Skeletal muscle satellite cell (primary cell): ENCODE results near the gene AHCTF1.
"Not testable (repeated sequence)": the region's sequence is repeated elsewhere in the genome, so short reads cannot be mapped to it uniquely, and the experiment has no call there.

ENCODE experiments used
- H3K27me3 ChIP-seq: 2 replicates; pipeline ENCODE4 v1.7.0; 2013; ENCODE audit warnings: low read length; ENCODE audit not compliant: control insufficient read depth, insufficient read depth
- H3K36me3 ChIP-seq: 2 replicates; pipeline ENCODE4 v1.7.0; 2013; ENCODE audit warnings: mild to moderate bottlenecking, control low read depth, low read length; ENCODE audit not compliant: insufficient read depth
- H3K4me1 ChIP-seq: 2 replicates; pipeline ENCODE4 v1.7.0; 2013; ENCODE audit warnings: low read length; ENCODE audit not compliant: control insufficient read depth, insufficient read depth
- H3K4me2 ChIP-seq: 2 replicates; pipeline ENCODE4 v1.7.0; 2013; ENCODE audit warnings: mild to moderate bottlenecking, low read length
- H3K4me3 ChIP-seq: 2 replicates; pipeline ENCODE4 v1.7.0; 2013; ENCODE audit warnings: low read length
- H3K9ac ChIP-seq: 2 replicates; pipeline ENCODE4 v1.7.0; 2013; ENCODE audit warnings: mild to moderate bottlenecking, low read depth, low read length, moderate library complexity
- H3K9me3 ChIP-seq: replicated peaks from 2 replicates; pipeline ENCODE4 v1.7.0; 2013; ENCODE audit warnings: mild to moderate bottlenecking, control low read depth, low read length

Gene AHCTF1

DNA sequence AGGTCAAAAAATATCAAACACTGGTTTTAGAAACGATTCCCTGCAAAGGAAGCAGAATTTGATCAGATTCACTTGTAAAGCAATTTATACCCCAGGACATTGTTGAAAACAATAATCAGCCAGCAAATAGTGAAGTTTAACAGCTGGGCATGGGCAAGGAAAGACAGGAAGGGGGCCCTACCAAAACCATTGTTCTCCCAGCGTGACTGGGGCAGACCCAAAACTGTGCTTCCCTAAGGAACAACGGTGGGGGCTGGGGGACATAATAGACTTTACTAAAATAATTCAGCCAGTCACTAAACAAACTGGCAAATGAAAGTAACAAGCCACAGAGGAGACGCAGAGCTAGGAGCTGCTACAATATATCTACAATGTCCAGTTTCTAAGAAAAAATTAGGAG is 100.2 kb downstream of the AHCTF1 start:
- Histone ChIP-seq H3K9ac (no peak overlapping the region), H3K4me1 (no peaks in the 10 kb centered on the region), H3K4me3 (no peak overlapping the region), H3K4me2 (no peak overlapping the region), H3K36me3 (no peaks in the 10 kb centered on the region), H3K9me3 (no peaks in the 10 kb centered on the region), H3K27me3 (no peaks in the 10 kb centered on the region)

DNA sequence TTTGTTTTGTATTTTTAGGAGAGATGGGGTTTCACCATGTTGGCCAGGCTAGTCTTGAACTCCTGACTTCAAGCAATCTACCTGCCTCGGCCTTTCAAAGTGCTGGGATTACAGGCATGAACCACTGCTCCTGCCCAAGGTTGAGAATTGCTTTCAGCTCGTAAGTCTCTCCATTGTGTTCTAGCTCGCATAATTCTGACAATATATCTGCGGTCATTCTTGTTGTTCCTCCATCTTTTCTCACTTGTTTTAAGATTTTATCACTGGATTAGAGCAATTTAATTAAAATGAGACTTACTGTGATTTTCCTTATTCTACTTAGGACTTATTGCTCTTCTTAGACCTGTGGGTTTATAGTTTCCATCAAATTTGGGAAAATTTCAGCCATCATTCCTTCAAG is 102.9 kb downstream of the AHCTF1 start:
- H3K9me3 ChIP-seq: no peaks in the 10 kb centered on the region
- H3K4me3 ChIP-seq: no peak overlapping the region
- H3K4me1 ChIP-seq: no peaks in the 10 kb centered on the region
- H3K27me3 ChIP-seq: no peaks in the 10 kb centered on the region
- H3K4me2 ChIP-seq: no peak overlapping the region
- H3K9ac ChIP-seq: no peak overlapping the region
- H3K36me3 ChIP-seq: no peaks in the 10 kb centered on the region

DNA sequence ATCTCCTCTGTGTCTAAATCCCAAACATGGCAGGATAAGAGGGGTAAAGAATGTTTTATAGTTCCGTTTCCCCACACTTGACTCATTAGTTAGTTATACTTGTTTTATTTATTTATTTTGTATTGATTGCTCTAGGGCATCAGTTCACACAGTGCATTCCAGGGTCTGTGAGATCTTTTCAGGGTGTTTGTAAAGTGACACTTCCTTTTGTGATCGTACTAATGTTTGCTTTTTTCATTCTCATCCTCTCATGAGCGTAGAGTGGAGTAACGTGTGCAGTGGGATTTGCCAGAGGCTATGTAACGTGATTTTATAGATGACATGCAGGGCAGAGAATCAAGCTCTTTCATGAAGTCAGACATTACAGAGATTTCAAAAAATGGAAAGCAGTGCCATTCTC is 104.4 kb downstream of the AHCTF1 start:
- Histone ChIP-seq H3K36me3 (no peaks in the 10 kb centered on the region), H3K4me1 (no peaks in the 10 kb centered on the region), H3K9me3 (no peaks in the 10 kb centered on the region), H3K4me3 (no peak overlapping the region), H3K4me2 (no peak overlapping the region), H3K9ac (no peak overlapping the region), H3K27me3 (no peaks in the 10 kb centered on the region)

DNA sequence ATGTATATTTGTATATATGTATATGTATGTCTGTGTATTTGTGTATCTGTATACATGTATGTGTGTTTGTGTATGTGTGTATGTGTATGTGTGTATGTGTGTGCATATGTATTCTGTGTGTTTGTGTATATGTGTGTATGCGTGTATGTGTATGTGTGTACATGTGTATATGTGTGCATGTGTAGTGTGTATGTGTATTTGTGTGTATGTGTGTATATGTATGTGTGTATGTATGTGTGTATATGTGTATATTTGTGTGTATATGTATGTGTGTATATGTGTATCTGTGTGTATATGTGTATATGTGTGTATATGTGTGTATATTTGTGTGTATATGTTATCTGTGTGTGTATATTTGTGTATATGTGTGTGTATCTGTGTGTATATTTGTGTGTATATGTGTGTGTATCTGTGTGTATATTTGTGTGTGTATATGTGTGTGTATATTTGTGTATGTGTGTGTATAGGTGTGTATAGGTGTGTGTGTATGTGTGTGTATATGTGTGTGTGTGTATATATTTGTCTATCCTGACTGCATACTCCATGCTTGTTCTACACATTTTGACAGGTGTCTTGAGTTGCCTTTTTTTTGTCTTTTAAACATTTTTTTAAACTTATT is 106.1 kb downstream of the AHCTF1 start:
- Histone ChIP-seq H3K4me1 (no peaks in the 10 kb centered on the region), H3K4me3 (no peak overlapping the region), H3K9ac (no peak overlapping the region), H3K36me3 (no peaks in the 10 kb centered on the region), H3K9me3 (no peaks in the 10 kb centered on the region), H3K27me3 (peaks cover 8% of the 10 kb centered on the region), H3K4me2 (no peak overlapping the region)

DNA sequence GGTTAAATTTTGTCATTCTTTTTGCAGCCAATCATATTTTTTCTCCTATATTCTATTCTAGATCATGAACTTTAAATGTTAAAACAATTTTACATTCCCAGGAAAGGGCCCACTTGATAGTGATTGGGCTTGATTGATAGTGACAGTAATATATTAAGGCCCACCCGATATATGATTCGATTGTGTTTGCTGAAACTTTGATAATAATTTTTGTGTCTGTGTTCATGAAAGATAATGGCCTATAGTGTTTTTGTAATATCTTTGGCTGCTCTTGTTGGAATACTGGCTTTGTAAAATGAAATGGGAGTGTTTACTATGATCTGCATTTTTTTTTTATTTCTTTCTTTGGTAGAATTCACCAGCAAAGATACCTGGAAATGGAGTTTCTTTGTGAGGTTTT is 107.2 kb downstream of the AHCTF1 start:
- H3K27me3 ChIP-seq: peaks cover 16% of the 10 kb centered on the region

DNA sequence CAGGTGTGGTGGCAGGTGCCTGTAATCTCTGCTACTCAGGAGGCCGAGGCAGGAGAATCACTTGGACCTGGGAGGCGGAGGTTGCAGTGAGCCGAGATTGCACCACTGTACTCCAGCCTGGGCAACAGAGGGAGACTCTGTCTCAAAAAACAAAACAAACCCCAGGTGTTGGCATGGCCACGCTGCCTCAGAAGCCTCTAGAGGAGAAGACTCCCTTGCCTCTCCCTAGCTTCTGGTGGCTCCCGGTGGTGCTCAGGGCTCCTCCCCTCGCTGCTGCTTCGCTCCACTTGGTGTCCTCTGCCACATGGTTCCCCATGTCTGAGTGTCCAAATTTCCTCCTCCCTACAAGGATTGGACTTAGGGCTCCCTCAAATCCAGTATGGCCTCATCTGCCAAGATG is 109.6 kb downstream of the AHCTF1 start:
- not testable (repeated sequence) for H3K4me1 ChIP-seq, H3K4me3 ChIP-seq, H3K9me3 ChIP-seq, H3K9ac ChIP-seq, H3K36me3 ChIP-seq, H3K4me2 ChIP-seq
- peaks cover 21% of the 10 kb centered on the region for H3K27me3 ChIP-seq

More for the DNA sequence above, 107.2 kb downstream of the AHCTF1 start:
- Histone ChIP-seq H3K4me3 (no peak overlapping the region), H3K4me2 (no peak overlapping the region), H3K9me3 (no peaks in the 10 kb centered on the region), H3K36me3 (no peaks in the 10 kb centered on the region), H3K4me1 (no peaks in the 10 kb centered on the region), H3K9ac (no peak overlapping the region)

DNA sequence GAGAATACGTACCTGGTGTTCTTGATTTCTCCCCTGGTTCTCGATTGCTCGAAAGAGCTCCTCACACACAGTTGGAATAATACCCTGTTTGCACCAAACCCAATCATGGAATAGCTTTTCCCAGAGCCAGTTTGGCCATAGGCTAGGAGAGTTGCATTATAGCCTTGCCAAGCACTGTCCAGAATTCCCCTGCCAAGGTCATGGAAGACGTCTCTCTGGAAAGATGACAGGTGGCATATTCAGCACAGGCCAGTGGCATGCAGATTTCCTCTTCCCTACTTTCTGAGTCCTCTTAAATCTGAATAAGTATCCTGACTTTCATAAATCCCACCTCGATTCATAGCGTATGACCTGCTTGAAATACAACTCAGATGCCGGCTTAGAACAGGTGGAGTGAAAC is 111.1 kb downstream of the AHCTF1 start:
- H3K4me1 ChIP-seq: no peaks in the 10 kb centered on the region
- no peaks in the 10 kb centered on the region for H3K9me3 ChIP-seq
- peaks cover 23% of the 10 kb centered on the region for H3K27me3 ChIP-seq
- H3K36me3 ChIP-seq: no peaks in the 10 kb centered on the region
- H3K4me3 ChIP-seq: no peak overlapping the region
- H3K4me2 ChIP-seq: no peak overlapping the region
- no peak overlapping the region for H3K9ac ChIP-seq

DNA sequence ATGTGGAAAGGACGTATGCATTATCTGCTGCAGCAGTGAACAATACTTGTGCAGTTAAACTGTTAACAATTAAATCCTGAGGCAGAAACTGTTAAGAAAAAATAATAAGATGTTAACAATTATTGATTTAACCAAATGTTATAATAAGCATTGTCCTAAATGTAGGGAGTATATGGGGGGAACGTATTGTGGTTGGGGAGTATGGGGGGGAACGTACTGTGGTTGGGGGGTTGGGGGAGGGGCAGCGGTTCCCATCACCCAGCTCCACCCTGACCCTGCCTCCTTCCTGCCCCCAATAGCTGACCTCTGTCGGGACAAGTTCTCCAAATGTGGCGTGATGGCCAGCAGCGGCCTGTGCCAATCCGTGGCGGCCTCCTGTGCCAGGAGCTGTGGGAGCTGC is 114.0 kb downstream of the AHCTF1 start:
- not testable (repeated sequence) for H3K9me3 ChIP-seq

DNA sequence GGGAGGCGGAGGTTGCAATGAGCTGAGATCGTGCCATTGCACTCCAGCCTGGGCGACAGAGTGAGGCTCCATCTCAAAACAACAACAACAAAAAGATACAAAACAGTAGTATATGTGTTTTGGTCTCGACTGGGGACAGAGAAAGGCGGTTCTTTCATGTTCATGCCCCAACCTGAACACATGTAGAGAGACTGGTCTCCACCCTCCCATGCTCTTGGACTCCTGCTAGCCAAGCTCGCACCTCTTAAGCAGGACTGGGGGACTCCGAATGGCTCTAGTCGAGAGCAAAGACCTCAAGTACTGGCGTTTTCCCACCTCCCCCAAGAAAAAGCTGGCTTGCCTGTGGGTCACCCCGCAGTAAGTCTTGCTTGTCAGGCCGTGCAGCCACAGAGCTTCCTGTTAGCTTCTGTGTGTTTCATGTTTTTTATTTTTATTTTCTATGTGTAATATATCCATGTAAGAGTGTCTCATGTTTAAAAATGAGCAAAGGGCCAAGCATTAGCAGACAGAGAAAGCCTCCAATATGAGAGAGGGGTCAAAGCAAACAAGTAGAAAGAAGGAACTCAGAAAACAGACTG is 116.0 kb downstream of the AHCTF1 start:
- Histone ChIP-seq H3K9ac (no peak overlapping the region), H3K9me3 (no peaks in the 10 kb centered on the region), H3K27me3 (peaks cover 27% of the 10 kb centered on the region), H3K4me2 (no peak overlapping the region), H3K4me3 (no peak overlapping the region), H3K4me1 (no peaks in the 10 kb centered on the region), H3K36me3 (no peaks in the 10 kb centered on the region)

More for the DNA sequence above, 114.0 kb downstream of the AHCTF1 start:
- peaks cover 28% of the 10 kb centered on the region for H3K27me3 ChIP-seq
- H3K4me3 ChIP-seq, H3K4me2 ChIP-seq, H3K4me1 ChIP-seq, H3K9ac ChIP-seq, H3K36me3 ChIP-seq: not testable (repeated sequence)

DNA sequence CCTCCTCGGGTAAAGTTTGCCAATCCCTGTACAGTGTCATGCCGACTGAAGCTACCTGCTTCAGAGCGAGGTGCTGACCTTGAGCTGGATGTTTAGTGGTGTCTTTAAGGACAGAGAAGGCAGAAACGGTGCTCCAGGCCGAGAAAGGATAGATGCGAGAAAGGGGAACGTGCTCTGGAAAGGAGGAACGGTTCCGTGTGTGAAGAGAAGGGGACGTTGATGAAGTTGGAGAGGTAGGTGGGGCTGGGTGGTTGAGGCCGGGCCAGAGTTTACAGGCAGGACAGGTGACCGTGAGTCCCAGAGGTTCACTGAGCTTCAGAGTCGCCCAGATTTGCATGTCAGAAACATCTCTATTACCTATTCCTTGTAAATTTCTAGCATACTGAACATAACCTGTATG is 116.9 kb downstream of the AHCTF1 start:
- no peak overlapping the region for H3K4me2 ChIP-seq
- H3K4me3 ChIP-seq: no peak overlapping the region
- H3K36me3 ChIP-seq: no peaks in the 10 kb centered on the region
- H3K4me1 ChIP-seq: no peaks in the 10 kb centered on the region
- H3K27me3 ChIP-seq: peaks cover 18% of the 10 kb centered on the region
- H3K9me3 ChIP-seq: no peaks in the 10 kb centered on the region
- no peak overlapping the region for H3K9ac ChIP-seq

DNA sequence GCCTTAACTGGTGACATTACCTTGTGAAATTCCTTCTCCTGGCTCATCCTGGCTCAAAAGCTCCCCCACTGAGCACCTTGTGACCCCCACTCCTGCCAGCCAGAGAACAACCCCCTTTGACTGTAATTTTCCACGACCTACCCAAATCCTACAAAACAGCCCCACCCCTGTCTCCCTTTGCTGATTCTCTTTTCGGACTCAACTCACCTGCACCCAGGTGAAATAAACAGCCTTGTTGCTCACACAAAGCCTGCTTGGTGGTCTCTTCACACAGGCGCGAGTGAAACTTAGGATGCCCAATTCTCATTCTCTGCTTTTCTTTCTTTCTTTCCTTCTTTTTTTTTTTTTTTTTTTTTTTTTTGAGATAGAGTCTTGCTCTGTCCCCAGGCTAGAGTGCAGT is 118.4 kb downstream of the AHCTF1 start:
- not testable (repeated sequence) for H3K4me1 ChIP-seq, H3K4me3 ChIP-seq, H3K36me3 ChIP-seq, H3K9ac ChIP-seq, H3K4me2 ChIP-seq, H3K9me3 ChIP-seq
- H3K27me3 ChIP-seq: peaks cover 17% of the 10 kb centered on the region

DNA sequence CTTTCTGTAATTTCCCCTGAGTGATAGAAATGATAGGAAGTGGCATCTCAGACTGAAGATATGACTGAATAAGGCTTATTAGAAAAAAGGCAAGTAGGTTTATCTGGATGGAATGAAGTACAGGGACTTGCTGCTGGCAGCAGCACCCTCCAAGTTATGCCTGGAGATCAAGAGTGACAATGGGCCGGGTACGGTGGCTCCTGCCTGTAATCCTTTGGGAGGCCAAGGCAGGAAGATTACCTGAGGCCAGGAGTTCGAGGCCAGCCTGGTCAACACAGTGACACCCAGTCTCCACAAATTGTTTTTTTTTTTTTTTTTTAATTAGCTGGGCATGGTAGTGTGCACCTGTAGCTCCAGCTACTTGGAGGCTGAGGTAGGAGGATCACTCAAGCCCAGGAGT is 119.8 kb downstream of the AHCTF1 start:
- Histone ChIP-seq H3K4me1 (no peaks in the 10 kb centered on the region), H3K4me3 (no peak overlapping the region)

More for the DNA sequence above, 119.8 kb downstream of the AHCTF1 start:
- H3K9ac ChIP-seq: no peak overlapping the region
- no peaks in the 10 kb centered on the region for H3K9me3 ChIP-seq
- no peak overlapping the region for H3K4me2 ChIP-seq
- no peaks in the 10 kb centered on the region for H3K36me3 ChIP-seq
- peaks cover 15% of the 10 kb centered on the region for H3K27me3 ChIP-seq
